SK-N-MC (cell line): Measurements from ENCODE around the gene CCDC150.
"Not testable (repeated sequence)": the region's sequence is repeated elsewhere in the genome, so short reads cannot be mapped to it uniquely, and the experiment has no call there.

Experiments
- DNase-seq: peaks from one replicate; pipeline ENCODE4 v3.0.0-alpha.2; 2011; ENCODE audit warnings: low read depth, low spot score
- H3K27ac ChIP-seq: fragments of 200-600 bp; sonication (generic); 2 replicates; pipeline ENCODE4 v1.5.1; 2016; ENCODE audit warnings: mixed run types
- H3K36me3 ChIP-seq: fragments of 200-600 bp; sonication (generic); 2 replicates; pipeline ENCODE4 v1.6.1; 2017; ENCODE audit warnings: antibody characterized with exemption, low read length, mixed read lengths; ENCODE audit not compliant: insufficient read depth
- H3K4me3 ChIP-seq: fragments of 200-600 bp; sonication (generic); 2 replicates; pipeline ENCODE4 v1.5.1; 2016
- H3K9ac ChIP-seq: fragments of 200-600 bp; sonication (generic); 2 replicates; pipeline ENCODE4 v1.8.0; 2017; ENCODE audit warnings: mixed run types, mixed read lengths; ENCODE audit not compliant: insufficient read length
- H3K9me3 ChIP-seq: fragments of 200-600 bp; sonication (generic); 2 replicates; pipeline ENCODE4 v1.6.1; 2017; ENCODE audit warnings: low read depth, mild to moderate bottlenecking, antibody characterized with exemption, low read length, moderate library complexity, mixed read lengths
- EZH2 ChIP-seq: fragments of 200-600 bp; sonication (generic); IDR thresholded peaks from one replicate; pipeline ENCODE4 v1.6.1; 2017; ENCODE audit warnings: antibody characterized with exemption
- FOXP2 ChIP-seq: optimal IDR thresholded peaks from 2 replicates; pipeline ENCODE3; 2011; ENCODE audit warnings: mild to moderate bottlenecking, moderate library complexity; ENCODE audit not compliant: insufficient read depth; ENCODE audit errors: extremely low read length, control extremely low read depth
- POLR2AphosphoS5 ChIP-seq: IDR thresholded peaks from 2 replicates; pipeline ENCODE4 v1.6.1; 2012; ENCODE audit warnings: mild to moderate bottlenecking, low read depth, low read length, borderline replicate concordance

Gene CCDC150

GRCh38 chr2:196711625-196712024, 72.1 kb downstream of the CCDC150 start:
- no peak for DNase-seq
- H3K9me3 ChIP-seq, result no peaks in the 10 kb centered on the region

DNA sequence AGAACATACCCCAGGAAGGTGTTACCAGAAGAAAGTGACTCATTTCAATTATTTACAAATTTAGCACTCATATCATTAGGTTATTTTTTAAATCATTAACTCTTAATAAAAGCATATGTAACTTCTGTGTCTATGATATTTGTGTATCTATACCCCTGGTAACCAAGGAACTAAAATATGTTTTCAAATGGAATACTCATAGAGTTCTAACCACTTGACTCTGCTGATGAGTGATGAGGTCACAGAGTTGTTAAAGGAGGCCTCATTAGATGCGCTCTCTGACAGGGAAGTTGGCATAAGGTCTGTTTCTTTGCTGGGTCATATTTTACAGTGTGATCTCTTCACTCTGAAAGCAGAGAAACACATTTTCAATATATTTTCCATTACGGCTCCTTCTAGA, 73.4 kb downstream of the CCDC150 start:
- Histone ChIP-seq H3K9me3 (no peaks in the 10 kb centered on the region), H3K9ac (no peak overlapping the region), H3K4me3 (no peak overlapping the region), H3K36me3 (0 out of 2 replicates have a peak, but pooled peaks cover 3% of the 10 kb centered on the region), H3K27ac (no peak overlapping the region)
- no peak for TF ChIP-seq POLR2AphosphoS5
- no peak for TF ChIP-seq FOXP2
- TF ChIP-seq EZH2, result no peak
- no peak for DNase-seq

More at GRCh38 chr2:196711625-196712024, 72.1 kb downstream of the CCDC150 start:
- TF ChIP-seq EZH2 (no peak), FOXP2 (no peak), POLR2AphosphoS5 (no peak)
- Histone ChIP-seq H3K9ac (no peak overlapping the region), H3K4me3 (no peak overlapping the region), H3K27ac (no peak overlapping the region), H3K36me3 (0 out of 2 replicates have a peak, but pooled peaks cover 3% of the 10 kb centered on the region)

GRCh38 chr2:196718419-196719109, 79.0 kb downstream of the CCDC150 start:
- Histone ChIP-seq H3K27ac (no peak overlapping the region), H3K9ac (no peak overlapping the region), H3K9me3 (no peaks in the 10 kb centered on the region), H3K36me3 (peaks cover 27% of the 10 kb centered on the region), H3K4me3 (no peak overlapping the region)
- no peak for DNase-seq
- TF ChIP-seq FOXP2 (no peak), POLR2AphosphoS5 (no peak), EZH2 (no peak)

GRCh38 chr2:196719110-196719872, 79.8 kb downstream of the CCDC150 start:
- Histone ChIP-seq H3K36me3 (peaks cover 32% of the 10 kb centered on the region), H3K9me3 (no peaks in the 10 kb centered on the region), H3K4me3 (no peak overlapping the region), H3K27ac (no peak overlapping the region), H3K9ac (no peak overlapping the region)
- no peak for TF ChIP-seq POLR2AphosphoS5
- TF ChIP-seq FOXP2, result no peak
- no peak for TF ChIP-seq EZH2
- no peak for DNase-seq

GRCh38 chr2:196723571-196723970, 84.1 kb downstream of the CCDC150 start:
- Histone ChIP-seq H3K4me3 (no peak overlapping the region), H3K36me3 (peaks cover 47% of the 10 kb centered on the region), H3K27ac (no peak overlapping the region), H3K9me3 (no peaks in the 10 kb centered on the region), H3K9ac (no peak overlapping the region)
- TF ChIP-seq FOXP2 (no peak), POLR2AphosphoS5 (no peak), EZH2 (no peak)
- DNase-seq, result no peak

DNA sequence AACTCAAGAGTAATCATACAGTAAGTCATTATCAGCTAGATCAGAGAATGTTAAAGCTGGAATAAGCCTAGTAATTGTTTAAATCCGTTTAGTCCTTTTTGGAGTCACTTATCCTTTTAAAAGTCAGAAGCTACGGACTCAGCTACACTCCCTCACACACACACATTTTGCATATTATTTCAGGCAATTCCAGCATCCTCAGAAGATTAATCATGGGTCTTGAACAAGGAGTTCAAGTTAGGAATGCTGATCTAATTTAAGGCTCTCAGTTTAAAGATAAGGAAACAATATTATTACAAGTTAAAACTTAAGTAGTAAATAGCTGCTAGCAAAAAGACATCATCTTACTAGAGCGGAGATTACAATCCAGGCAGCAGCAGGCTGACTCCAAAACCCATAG, 85.7 kb downstream of the CCDC150 start:
- no peak overlapping the region for H3K4me3 ChIP-seq
- H3K27ac ChIP-seq, result no peak overlapping the region
- no peak overlapping the region for H3K9ac ChIP-seq
- H3K9me3 ChIP-seq, result no peaks in the 10 kb centered on the region
- no peak for DNase-seq
- H3K36me3 ChIP-seq, result peaks cover 60% of the 10 kb centered on the region
- TF ChIP-seq POLR2AphosphoS5 (no peak), FOXP2 (no peak), EZH2 (no peak)

GRCh38 chr2:196725882-196726281, 86.4 kb downstream of the CCDC150 start:
- DNase-seq, result no peak
- no peak overlapping the region for H3K27ac ChIP-seq

DNA sequence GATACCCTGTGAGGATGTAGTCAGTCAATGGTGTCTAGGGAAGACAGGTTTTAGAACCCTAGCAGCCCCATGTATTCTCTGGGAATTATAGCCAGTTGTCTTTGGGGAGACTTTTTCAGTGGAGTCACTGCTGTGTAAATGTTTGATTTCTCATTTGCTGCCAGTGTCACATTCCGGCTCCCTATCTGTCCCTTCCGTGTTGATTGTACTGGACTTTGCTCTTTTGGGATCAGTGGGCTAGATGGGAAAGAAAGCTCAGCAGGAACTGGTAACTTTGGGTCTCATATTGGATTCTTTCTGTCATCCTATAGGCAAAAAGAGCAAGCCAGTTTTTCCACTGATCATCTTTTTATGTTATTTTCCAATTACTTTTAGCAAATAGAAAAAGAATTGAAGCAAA, 89.9 kb downstream of the CCDC150 start:
- Histone ChIP-seq H3K36me3 (peaks cover 56% of the 10 kb centered on the region), H3K9ac (no peak overlapping the region), H3K9me3 (no peaks in the 10 kb centered on the region), H3K4me3 (no peak overlapping the region), H3K27ac (no peak overlapping the region)
- TF ChIP-seq POLR2AphosphoS5 (no peak), EZH2 (no peak), FOXP2 (no peak)
- no peak for DNase-seq

More at GRCh38 chr2:196725882-196726281, 86.4 kb downstream of the CCDC150 start:
- no peak for TF ChIP-seq EZH2
- no peak for TF ChIP-seq FOXP2
- no peak for TF ChIP-seq POLR2AphosphoS5
- Histone ChIP-seq H3K9ac (no peak overlapping the region), H3K36me3 (peaks cover 59% of the 10 kb centered on the region), H3K9me3 (no peaks in the 10 kb centered on the region), H3K4me3 (no peak overlapping the region)

DNA sequence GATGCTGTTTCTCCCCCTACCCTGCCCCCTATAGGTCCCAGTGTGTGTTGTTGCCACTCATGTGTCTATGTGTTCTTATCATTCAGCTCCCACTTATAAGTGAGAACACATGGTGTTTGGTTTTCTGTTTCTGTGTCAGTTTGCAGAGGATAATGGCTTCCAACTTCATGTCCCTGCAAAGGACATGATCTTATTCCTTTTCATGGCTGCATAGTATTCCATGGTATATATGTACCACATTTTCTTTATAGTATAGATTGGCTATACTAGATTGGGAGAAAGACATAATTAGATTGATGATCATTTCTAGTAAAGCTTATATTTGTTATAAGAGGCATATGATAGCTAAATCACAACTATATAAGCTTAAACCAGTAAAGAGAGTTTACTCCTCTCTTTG, 97.1 kb downstream of the CCDC150 start:
- not testable (repeated sequence) for H3K9me3 ChIP-seq, H3K27ac ChIP-seq, H3K9ac ChIP-seq, DNase-seq, H3K4me3 ChIP-seq
- H3K36me3 ChIP-seq, result peaks cover 30% of the 10 kb centered on the region
